T47D (cell line): ENCODE data around the gene FEV.

Source experiments
- DNase-seq, 2 experiments: peaks; one replicate each; pipeline versions ENCODE4 v3.0.0 to v3.0.0-alpha.2; 2011 to 2012; ENCODE audit warnings: low read depth in 1 of 2, low spot score in 1 of 2
- JUND ChIP-seq: IDR thresholded peaks from 2 replicates; pipeline ENCODE4 v1.6.1; 2012; ENCODE audit warnings: low read depth
- in situ Hi-C: cut with HindIII; loops from 2 replicates; pipeline ENCODE4 v1.10.0; 2016; ENCODE audit warnings: low sequenced_read_pairs, low pct_unique_long_range_greater_than_20kb

FEV gene

DNA sequence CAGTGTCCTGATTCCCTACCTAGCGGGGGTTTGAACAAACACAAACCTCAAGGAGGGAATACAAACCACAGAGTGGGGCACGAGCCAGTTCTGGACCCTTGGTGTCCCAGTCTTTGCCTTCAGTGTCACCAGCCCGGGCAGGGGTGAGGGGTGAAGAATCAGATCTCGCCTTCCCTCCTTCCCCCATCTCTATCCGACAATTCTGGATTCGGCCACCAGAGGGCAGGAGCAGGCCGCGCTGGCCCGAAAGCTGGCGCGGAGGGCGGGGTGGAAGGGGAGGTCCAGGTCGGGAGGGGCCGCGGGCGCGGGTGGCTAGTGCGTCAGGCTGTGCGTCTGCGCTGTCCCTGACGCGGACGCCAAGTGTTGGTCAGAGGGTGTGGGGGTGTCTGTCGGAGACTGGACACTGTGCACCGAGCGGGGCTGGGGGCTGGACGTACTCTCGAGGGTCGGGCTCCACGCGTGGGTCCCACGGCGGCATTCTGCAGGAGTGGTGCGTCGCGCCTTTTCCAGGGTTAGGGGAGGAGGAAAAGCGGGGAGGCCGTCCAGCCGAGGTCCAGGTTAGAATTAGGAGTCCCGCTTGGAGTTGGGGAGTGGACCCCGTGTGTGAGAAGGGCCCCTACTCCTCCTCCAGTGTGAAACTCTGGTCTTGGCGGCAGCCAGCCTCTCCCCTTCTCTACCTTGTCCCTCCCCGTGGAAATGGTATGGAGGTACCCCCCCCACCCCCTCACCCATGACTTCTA lies 11.2 kb upstream of the FEV start:
- in situ Hi-C loops: no loop called here
- no peak for TF ChIP-seq JUND
- peak; percentile 85 to 87 for DNase-seq

DNA sequence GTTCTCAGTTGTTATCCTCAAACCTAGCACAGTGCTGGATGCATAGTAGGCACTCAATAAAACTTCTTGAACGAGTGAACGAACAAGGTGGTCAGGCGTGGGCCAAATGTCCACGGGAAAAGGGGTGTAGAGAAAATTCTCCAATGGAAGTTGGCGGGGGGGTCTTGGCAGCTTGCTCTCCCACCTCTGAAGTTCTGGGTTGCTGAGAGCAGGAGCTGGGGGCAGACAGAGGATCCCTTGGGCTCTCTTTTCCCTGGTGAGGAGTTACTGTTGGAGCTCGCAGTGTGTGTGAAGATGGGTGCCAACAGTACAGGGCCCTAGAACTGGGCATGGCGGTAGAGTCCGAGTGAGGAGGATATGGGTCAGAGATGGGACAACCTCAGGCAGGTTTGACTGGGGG lies 10.6 kb upstream of the FEV start:
- TF ChIP-seq JUND: no peak
- in situ Hi-C loops: no loop called here
- no peak for DNase-seq

DNA sequence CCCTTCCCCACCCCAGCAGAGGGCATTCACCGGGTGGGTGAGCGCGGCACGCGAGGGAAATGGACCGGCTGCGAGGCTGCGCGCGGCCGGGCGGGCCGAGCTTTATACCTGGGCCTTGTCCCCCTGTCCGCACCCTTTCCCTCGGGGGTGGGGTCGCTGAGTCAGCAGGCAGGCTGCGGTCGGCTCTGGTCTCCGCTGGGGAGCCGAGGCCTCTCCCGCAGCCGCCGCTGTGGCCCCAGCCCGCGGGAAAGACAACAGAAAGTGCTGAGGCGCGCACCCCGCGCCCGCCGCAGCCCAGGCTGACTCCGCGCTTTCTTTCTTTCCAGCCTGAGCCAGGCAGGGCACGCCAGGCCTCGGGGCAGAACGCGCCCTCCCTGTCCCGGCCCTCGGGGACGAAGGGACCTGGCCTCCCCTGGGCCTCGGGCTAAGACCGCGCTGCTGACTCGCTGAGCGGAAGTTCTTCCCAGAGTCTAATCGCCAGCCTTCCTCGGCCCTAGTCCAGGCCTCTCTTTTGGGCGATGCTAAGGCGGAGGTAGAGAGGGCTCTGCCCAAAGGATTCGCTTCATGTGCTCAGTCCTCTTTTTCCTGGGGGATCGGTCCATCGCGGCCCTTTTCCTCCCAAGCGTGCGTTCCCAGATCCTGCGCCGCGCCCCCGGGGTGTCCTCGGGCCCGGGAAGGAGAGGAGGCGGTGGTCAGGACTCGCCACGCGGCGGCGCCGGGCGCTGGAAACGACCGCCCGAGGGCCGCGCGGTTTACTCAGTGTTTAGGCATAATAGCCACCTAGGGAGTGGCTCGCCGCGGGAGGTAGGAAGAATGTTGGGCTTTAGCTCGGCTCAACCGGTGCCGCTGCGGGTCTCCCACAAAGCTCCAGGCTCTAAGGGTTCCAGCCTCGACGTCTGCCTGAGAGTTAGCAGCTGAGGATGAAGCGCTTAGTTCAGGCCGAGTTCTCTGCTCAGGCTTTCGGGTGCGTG lies 8.6 kb upstream of the FEV start, which contains the start of gene CRYBA2:
Gene CRYBA2, minus strand, starts transcription at position 78 of the 971 bp plus-strand sequence. CDS start 246 bp downstream, outside the sequence.
- no peak for DNase-seq
- in situ Hi-C loops: no loop called here

GRCh38 chr2:218992703-218993344 lies 7.8 kb upstream of the FEV start:
- in situ Hi-C loops: no loop called here
- no peak for TF ChIP-seq JUND
- DNase-seq: no peak

More for the DNA sequence above, 8.6 kb upstream of the FEV start, which contains the start of gene CRYBA2:
- TF ChIP-seq JUND: no peak

- no peak for TF ChIP-seq JUND
- in situ Hi-C loops: no loop called here
- DNase-seq: no peak
These were observed 7.2 kb upstream of the FEV start for GRCh38 chr2:218992196-218992595.

GRCh38 chr2:218991674-218992168 lies 6.7 kb upstream of the FEV start:
- no peak for TF ChIP-seq JUND
- DNase-seq: peak in 1 of 2 experiments; percentile 49
- in situ Hi-C loops: no loop called here

- in situ Hi-C loops: no loop called here
- no peak for TF ChIP-seq JUND
These were observed 5.6 kb upstream of the FEV start for GRCh38 chr2:218990612-218991011.

GRCh38 chr2:218990052-218990451 lies 5.1 kb upstream of the FEV start:
- in situ Hi-C loops: no loop called here
- TF ChIP-seq JUND: no peak
- DNase-seq: no peak

More at GRCh38 chr2:218990612-218991011, 5.6 kb upstream of the FEV start:
- no peak for DNase-seq

- in situ Hi-C loops: no loop called here
- no peak for DNase-seq
- no peak for TF ChIP-seq JUND
These were observed 3.7 kb upstream of the FEV start for GRCh38 chr2:218988650-218989049.

DNA sequence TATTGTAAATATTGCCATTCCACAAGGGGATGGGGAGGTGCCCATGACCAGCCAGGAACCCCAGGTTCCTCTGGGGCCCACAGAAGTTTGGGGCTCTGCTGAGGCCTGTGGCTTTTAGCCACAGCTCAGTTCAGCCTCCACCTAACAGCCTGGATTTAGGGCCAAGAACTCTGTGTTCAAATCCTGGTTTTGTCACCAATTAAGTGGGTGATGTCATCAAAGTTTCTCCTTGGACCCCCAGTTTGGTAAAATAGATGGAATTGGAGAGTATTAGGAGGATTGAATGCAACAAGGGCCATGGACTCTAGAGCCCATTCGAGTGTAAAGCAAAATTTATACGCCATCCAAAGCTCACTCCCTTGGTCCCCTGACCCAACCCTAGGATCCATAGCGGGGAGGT lies 3.2 kb upstream of the FEV start:
- TF ChIP-seq JUND: no peak
- no peak for DNase-seq
- in situ Hi-C loops: no loop called here

DNA sequence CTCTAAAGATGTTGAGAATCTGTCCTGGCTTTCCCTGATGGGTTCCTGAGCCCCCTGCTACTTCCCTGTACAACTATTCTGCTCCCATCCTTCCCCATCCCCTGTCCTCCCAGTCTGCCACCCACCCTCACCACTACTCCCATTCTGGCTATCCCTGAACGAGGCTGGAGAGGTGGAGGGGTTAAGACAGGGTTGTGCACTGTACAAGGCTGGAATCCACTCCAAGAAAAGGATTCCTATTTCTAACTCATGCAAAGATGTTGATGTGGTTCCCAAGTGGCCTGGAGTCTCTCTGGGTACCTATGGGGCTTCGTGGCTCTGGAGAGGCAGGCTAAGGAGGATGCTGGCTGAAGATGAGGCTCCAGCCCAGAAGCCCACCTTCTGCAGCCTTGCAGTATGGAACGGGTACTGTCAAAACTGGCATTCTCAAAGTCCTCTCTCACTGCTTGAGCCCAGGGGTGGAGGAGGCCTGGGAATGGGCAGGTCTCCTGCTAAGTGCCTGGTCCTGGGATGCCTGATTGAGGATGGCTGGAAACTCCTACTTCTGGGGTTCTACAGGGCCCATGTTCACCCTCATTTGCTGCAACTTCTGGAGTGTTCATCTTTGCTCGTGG lies 1.3 kb upstream of the FEV start:
- no peak for TF ChIP-seq JUND
- DNase-seq: no peak
- in situ Hi-C loops: no loop called here
